Ectodermal cell (in vitro differentiated cells): Measurements from ENCODE around the gene WNT3.
"Not testable (repeated sequence)": the region's sequence is repeated elsewhere in the genome, so short reads cannot be mapped to it uniquely, and the experiment has no call there.

Experiments
- H3K27ac ChIP-seq: 2 replicates; pipeline ENCODE4 v1.7.0; 2013; ENCODE audit warnings: mild to moderate bottlenecking, low read depth, low read length; ENCODE audit not compliant: insufficient read depth, poor library complexity, severe bottlenecking
- H3K27me3 ChIP-seq: 2 replicates; pipeline ENCODE4 v1.7.0; 2013; ENCODE audit warnings: mild to moderate bottlenecking, low read length; ENCODE audit not compliant: insufficient read depth, control insufficient read depth, poor library complexity, severe bottlenecking
- H3K36me3 ChIP-seq: one replicate; pipeline ENCODE4 v1.7.0; 2013; ENCODE audit warnings: low read length; ENCODE audit not compliant: control insufficient read depth, insufficient read depth
- H3K4me1 ChIP-seq: one replicate; pipeline ENCODE4 v1.7.0; 2013; ENCODE audit warnings: low read length; ENCODE audit not compliant: control insufficient read depth, insufficient read depth
- H3K4me3 ChIP-seq: 2 replicates; pipeline ENCODE4 v1.7.0; 2013; ENCODE audit warnings: low read depth, low read length, control low read depth; ENCODE audit not compliant: insufficient read depth
- H3K9me3 ChIP-seq: 2 replicates; pipeline ENCODE4 v1.7.0; 2013; ENCODE audit warnings: mild to moderate bottlenecking, low read length, moderate library complexity; ENCODE audit not compliant: control insufficient read depth
- WGBS, 2 experiments: methylation state at CpG; one replicate each; pipeline ENCODE4 v1.1.7; 2013; ENCODE audit warnings: missing lambda C conversion rate in 2 of 2; 5-methylcytosine and 5-hydroxymethylcytosine counted together

The WNT3 gene

GRCh38 chr17:46853896-46854444 is 35.5 kb upstream of the WNT3 start:
- Histone ChIP-seq H3K4me3 (no peak overlapping the region), H3K4me1 (no peaks in the 10 kb centered on the region), H3K36me3 (no peaks in the 10 kb centered on the region), H3K27me3 (peaks cover 54% of the 10 kb centered on the region), H3K9me3 (no peaks in the 10 kb centered on the region), H3K27ac (no peak overlapping the region)
- 70 to 80% methylated on average over 6 of the region's 6 CpGs for WGBS, 2 experiments

- 1% methylated on average over 75 of the region's 75 CpGs for WGBS, 2 experiments
- H3K9me3 ChIP-seq, result no peaks in the 10 kb centered on the region
- H3K27me3 ChIP-seq, result peaks cover 79% of the 10 kb centered on the region
- H3K4me3 ChIP-seq, result peak within 1 kb of the TSS; percentile 46
- H3K27ac ChIP-seq, result no peak within 1 kb of the TSS
- no peaks in the 10 kb centered on the region for H3K4me1 ChIP-seq
- no peaks in the 10 kb centered on the region for H3K36me3 ChIP-seq
These were observed 32.7 kb upstream of the WNT3 start, which contains the start of gene WNT9B for GRCh38 chr17:46851029-46851741. Gene WNT9B (plus strand): TSS chr17:46851583. CDS start chr17:46851639, 56 bp downstream.

- H3K4me3 ChIP-seq, result peak overlapping the region; percentile 46
- H3K4me1 ChIP-seq, result no peaks in the 10 kb centered on the region
- H3K9me3 ChIP-seq, result no peaks in the 10 kb centered on the region
- no peaks in the 10 kb centered on the region for H3K36me3 ChIP-seq
- 39 to 44% methylated on average over 13 of the region's 13 CpGs for WGBS, 2 experiments
- H3K27me3 ChIP-seq, result peaks cover 79% of the 10 kb centered on the region
- H3K27ac ChIP-seq, result no peak overlapping the region
These were observed 32.2 kb upstream of the WNT3 start for GRCh38 chr17:46850688-46851028.

GRCh38 chr17:46848534-46848933 is 30.0 kb upstream of the WNT3 start:
- Histone ChIP-seq H3K9me3 (no peaks in the 10 kb centered on the region), H3K36me3 (no peaks in the 10 kb centered on the region), H3K27me3 (peaks cover 71% of the 10 kb centered on the region), H3K4me3 (no peak overlapping the region), H3K4me1 (no peaks in the 10 kb centered on the region), H3K27ac (no peak overlapping the region)
- 79 to 84% methylated on average over 4 to 6 of the region's 6 CpGs for WGBS, 2 experiments

- Histone ChIP-seq H3K4me3 (no peak overlapping the region), H3K27ac (no peak overlapping the region), H3K9me3 (no peaks in the 10 kb centered on the region), H3K27me3 (peaks cover 60% of the 10 kb centered on the region), H3K4me1 (no peaks in the 10 kb centered on the region), H3K36me3 (no peaks in the 10 kb centered on the region)
- 77 to 82% methylated on average over 8 of the region's 8 CpGs for WGBS, 2 experiments
These were observed 29.0 kb upstream of the WNT3 start for GRCh38 chr17:46847204-46848191.

- Histone ChIP-seq H3K27me3 (peaks cover 29% of the 10 kb centered on the region), H3K36me3 (no peaks in the 10 kb centered on the region), H3K4me3 (no peak overlapping the region), H3K27ac (no peak overlapping the region), H3K9me3 (no peaks in the 10 kb centered on the region), H3K4me1 (no peaks in the 10 kb centered on the region)
- WGBS, 2 experiments, result 92 to 97% methylated on average over 3 of the region's 3 CpGs
These were observed 24.3 kb upstream of the WNT3 start for GRCh38 chr17:46842835-46843234.

- H3K4me1 ChIP-seq, result no peaks in the 10 kb centered on the region
- H3K9me3 ChIP-seq, result no peaks in the 10 kb centered on the region
- peaks cover 20% of the 10 kb centered on the region for H3K27me3 ChIP-seq
- no peak overlapping the region for H3K4me3 ChIP-seq
- no peak overlapping the region for H3K27ac ChIP-seq
- 18 to 20% methylated on average over 42 to 43 of the region's 43 CpGs for WGBS, 2 experiments
- no peaks in the 10 kb centered on the region for H3K36me3 ChIP-seq
These were observed 23.3 kb upstream of the WNT3 start for GRCh38 chr17:46841561-46842379.

GRCh38 chr17:46840596-46840995 is 22.1 kb upstream of the WNT3 start:
- WGBS, 2 experiments, result 60 to 92% methylated on average over 1 of the region's 3 CpGs
- H3K27ac ChIP-seq, H3K36me3 ChIP-seq, H3K4me1 ChIP-seq, H3K4me3 ChIP-seq, H3K9me3 ChIP-seq: not testable (repeated sequence)
- H3K27me3 ChIP-seq, result peaks cover 15% of the 10 kb centered on the region

- Histone ChIP-seq H3K27me3 (peaks cover 15% of the 10 kb centered on the region), H3K4me3 (no peak overlapping the region), H3K27ac (no peak overlapping the region), H3K36me3 (no peaks in the 10 kb centered on the region), H3K9me3 (no peaks in the 10 kb centered on the region), H3K4me1 (peaks cover 2% of the 10 kb centered on the region)
- 93 to 97% methylated on average over 3 to 5 of the region's 5 CpGs for WGBS, 2 experiments
These were observed 20.7 kb upstream of the WNT3 start for GRCh38 chr17:46839211-46839610.
